Activated T-cell treated with anti-CD3 and anti-CD28 coated beads for 48 hours (primary cell): ENCODE data around the gene LAG3.

Source experiments
- DNase-seq: peaks from one replicate; pipeline ENCODE4 v3.0.0-alpha.2; 2020; ENCODE audit warnings: low read depth

Gene LAG3

DNA sequence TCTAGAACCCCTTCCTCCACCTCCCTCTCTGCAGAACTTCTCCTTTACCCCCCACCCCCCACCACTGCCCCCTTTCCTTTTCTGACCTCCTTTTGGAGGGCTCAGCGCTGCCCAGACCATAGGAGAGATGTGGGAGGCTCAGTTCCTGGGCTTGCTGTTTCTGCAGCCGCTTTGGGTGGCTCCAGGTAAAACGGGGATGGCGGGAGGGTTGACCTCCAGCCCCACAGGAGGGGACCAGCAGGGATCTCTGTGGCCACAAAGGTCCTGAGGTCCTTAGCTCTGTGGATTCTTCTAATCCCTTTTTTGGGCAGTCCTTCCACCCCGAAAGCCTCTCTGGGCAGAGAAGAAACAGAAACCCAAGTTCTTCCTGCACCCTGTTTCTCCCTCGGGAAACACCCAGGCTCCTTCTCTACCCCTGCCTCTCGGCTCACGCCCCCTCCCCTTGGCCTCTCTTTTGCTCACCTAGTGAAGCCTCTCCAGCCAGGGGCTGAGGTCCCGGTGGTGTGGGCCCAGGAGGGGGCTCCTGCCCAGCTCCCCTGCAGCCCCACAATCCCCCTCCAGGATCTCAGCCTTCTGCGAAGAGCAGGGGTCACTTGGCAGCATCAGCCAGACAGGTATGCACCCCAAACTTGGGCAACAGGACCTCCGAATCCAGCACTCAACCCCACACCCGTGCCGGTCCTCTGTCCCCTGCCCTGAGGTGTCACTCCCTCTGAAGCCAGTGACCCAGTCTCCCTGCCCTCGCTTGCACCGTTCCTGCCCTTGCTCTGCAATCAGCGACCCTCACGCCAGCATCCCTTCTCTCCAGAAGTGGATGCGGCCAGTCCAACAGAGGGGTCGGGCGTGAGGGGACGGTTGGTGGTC lies 638 bp downstream of the LAG3 start:
- no peak for DNase-seq

DNA sequence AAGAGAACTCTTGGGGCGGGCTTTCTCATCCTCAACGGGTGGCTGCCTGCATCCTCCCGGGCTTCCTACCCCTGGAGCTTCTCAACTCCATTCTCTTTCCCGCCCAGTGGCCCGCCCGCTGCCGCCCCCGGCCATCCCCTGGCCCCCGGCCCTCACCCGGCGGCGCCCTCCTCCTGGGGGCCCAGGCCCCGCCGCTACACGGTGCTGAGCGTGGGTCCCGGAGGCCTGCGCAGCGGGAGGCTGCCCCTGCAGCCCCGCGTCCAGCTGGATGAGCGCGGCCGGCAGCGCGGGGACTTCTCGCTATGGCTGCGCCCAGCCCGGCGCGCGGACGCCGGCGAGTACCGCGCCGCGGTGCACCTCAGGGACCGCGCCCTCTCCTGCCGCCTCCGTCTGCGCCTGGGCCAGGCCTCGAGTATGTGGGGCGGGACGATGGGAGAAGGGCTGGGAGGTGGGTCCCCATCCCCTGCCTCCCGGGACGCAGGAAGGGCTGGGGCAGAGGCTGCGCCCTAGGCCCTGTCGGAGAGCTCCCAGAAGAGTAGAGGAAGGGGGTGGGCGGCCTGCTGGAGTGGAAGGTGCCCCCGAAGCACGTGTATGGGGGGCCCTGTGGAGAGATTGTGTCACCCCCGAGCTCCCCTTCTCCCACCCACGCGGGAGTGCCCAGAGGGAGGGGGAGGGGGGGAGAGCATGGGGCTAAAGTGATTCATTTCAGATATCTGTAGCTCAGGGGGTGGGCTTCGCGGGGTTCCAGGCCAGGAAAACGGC lies 1.5 kb downstream of the LAG3 start:
- DNase-seq: peak; percentile 65

DNA sequence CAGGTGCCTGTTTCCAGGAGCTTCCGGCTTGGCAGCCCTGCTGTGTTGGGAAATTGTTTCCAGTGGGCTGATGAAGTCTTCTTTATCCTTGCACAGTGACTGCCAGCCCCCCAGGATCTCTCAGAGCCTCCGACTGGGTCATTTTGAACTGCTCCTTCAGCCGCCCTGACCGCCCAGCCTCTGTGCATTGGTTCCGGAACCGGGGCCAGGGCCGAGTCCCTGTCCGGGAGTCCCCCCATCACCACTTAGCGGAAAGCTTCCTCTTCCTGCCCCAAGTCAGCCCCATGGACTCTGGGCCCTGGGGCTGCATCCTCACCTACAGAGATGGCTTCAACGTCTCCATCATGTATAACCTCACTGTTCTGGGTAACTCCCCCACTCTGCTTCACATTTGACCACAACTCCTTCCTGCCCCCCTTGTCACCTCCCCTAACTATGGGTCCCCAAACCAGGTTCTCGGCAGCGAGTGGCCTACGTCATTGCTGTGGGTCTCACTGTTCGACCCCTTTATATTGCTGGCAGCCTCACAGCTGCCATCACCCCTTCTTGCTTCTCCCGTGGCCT lies 2.3 kb downstream of the LAG3 start:
- DNase-seq: no peak

DNA sequence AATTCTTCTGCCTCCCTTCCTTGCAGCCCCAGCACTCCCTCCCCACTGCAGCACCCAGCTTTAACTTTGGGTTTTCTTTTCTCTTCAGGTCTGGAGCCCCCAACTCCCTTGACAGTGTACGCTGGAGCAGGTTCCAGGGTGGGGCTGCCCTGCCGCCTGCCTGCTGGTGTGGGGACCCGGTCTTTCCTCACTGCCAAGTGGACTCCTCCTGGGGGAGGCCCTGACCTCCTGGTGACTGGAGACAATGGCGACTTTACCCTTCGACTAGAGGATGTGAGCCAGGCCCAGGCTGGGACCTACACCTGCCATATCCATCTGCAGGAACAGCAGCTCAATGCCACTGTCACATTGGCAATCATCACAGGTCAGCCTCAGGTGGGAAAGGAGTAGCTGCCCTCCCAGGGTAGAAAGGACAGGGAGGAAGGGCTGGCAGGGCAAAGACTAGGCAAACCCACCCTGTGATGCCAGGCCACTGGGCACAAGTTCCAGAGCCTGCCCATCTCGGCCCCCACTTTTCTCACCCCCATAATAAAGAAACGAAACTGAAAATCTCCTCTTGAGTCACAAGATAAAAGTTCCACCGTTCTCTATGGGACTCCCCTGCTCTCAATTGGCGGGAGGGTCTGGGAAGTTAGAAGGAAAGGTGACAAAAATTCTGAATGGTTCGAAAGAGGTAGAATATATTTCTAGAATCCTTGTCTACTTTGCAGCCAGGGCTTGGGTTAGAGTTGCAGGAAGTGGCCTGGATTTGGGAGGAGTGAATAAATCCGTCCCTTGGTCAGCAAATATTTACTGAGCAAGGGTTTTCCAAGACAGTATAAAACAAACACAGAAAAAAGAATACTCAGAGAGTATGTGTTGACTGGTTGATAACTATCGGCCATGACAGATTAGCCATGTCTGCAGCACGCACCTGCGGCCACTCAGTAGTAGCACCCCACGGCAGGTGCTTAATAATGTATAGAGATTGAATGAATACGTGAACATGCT lies 3.2 kb downstream of the LAG3 start:
- no peak for DNase-seq

DNA sequence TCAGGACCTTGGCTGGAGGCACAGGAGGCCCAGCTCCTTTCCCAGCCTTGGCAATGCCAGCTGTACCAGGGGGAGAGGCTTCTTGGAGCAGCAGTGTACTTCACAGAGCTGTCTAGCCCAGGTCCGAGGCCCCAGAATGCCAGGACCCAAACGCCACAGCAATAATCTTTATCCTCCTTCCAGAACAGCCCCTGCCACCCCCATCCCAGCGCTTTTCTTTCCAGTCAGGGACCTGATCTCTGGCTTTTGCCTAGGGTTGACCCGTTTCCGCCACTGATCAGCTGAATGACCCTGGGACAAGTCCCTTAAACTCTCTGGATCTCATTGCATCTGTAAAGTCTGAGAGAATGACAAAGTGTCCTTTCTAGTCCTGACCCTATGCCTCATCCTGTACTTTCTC lies 5.1 kb downstream of the LAG3 start:
- DNase-seq: no peak

DNA sequence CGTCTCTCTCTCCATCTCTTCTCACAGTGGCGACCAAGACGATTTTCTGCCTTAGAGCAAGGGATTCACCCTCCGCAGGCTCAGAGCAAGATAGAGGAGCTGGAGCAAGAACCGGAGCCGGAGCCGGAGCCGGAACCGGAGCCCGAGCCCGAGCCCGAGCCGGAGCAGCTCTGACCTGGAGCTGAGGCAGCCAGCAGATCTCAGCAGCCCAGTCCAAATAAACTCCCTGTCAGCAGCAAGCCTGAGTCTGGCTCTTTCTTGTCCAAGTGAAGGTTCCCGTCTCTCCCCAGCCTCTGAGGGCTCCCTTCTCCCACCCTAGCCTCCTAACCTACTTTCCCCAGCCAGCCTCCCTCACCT lies 5.9 kb downstream of the LAG3 start:
- no peak for DNase-seq

DNA sequence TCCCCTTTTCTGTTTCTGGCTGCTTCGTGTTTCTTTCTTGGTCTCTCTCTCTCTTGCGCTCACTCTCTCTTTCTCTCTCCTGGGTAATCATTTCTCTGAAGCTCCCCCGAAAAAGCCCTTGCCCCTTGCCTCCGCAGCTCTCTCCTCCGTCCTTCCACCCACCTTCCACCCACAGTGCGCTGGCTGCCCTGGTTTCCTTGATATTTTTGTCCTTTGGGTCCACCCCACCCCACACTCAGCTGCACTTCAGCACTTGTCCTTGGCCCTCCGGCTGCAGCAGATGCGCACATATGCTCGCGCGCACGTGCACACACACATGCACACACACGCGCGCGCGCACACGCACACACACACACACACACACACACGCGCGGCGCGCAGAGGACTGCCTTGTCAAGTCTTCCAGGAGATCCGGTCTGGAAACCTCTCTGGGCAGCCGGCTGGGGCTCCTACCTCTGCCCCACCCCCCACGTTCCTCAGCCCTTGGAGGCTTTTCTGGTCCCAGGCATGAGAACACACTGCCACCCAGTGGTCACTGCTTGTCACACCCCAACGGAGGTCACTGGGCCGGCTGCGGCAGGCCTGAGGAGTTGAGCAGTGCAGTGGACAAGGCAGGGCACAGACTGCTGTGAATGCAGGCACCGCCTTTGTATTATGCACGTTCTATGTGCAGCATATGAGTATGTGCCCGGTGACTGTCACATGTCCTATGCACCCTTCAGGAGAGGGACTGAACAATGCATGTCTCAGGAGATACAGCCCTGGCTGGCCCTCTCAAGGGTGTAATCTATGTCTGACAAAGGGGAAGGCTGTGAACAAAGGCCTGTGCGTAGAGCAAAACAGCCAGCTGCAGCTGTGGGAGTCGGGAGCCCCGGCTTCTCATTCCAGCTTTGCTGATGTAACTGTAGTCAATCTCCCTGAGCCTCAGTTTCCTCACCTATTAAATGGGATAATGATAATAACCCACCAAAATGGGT lies 6.5 kb downstream of the LAG3 start:
- peak; percentile 83 for DNase-seq

DNA sequence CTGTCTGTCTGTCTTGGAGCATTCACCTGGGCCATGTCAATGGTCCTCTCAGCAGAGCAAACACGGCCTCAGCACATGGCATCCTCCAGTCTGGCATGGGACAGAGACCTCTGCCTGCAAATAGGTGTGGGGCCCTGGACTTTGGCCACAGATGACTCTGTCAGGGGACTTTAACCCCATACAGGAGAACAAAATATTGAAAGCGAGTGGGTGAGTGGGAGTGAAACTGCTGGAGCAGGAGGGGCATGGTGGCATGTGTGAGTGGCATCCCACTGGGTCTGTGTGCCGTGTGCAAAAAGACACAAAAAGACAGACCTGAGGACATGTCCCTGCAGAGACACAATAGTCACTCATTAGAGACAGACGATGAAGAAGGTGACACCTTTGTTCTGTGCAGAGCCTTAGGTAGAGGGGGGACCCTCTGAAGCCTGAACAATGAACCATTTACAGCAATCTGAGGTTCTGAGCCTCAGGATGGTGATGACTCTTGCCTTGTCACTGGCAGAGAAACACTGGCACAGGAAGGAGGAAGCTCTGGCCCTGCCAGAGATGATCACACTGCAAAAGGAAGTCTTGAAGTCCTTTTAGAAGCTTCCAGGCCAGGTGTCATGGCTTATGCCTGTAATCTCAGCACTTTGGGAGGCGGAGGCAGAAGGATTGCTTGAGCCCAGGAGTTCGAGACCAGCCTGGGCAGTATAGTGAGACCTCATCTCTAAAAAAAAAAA lies 7.5 kb downstream of the LAG3 start:
- no peak for DNase-seq

DNA sequence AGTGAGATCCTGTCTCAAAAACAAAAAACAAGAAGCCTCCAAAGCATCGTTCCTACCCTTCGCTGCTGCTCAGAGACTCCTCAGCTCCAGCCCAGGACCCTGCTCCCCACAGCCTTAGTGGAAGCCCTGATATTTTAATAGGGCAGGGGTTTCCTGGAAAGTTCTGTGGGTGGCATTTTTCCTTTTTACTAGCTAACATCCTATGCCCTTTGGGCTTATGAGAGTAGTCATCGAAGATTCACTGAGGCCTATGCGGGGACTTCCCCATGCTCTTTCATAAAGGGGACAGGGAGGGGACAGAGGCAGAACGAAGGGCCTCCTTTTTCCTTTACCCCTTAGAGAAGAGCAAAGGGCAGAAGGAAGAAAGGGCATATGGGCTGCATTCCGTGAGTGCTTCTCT lies 8.3 kb downstream of the LAG3 start:
- DNase-seq: no peak

DNA sequence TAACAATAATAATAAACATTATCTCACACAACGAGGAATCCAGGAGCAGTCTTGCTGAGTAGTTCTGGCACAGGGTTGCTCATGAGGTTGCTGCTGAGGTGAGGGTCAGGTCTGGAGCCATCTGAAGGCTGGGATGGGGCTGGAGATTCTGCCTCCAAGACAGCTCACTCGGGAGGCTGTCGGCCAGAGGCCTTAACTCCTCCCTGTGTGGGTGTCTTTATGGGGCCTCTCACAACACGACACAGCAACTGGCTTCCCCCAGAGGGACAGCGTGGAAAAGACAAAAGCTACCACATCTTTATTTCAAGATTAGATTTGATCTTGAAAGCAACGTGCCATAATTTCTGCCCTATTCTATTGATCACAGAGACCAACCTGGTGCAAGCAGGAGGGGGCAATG lies 9.8 kb downstream of the LAG3 start:
- no peak for DNase-seq

DNA sequence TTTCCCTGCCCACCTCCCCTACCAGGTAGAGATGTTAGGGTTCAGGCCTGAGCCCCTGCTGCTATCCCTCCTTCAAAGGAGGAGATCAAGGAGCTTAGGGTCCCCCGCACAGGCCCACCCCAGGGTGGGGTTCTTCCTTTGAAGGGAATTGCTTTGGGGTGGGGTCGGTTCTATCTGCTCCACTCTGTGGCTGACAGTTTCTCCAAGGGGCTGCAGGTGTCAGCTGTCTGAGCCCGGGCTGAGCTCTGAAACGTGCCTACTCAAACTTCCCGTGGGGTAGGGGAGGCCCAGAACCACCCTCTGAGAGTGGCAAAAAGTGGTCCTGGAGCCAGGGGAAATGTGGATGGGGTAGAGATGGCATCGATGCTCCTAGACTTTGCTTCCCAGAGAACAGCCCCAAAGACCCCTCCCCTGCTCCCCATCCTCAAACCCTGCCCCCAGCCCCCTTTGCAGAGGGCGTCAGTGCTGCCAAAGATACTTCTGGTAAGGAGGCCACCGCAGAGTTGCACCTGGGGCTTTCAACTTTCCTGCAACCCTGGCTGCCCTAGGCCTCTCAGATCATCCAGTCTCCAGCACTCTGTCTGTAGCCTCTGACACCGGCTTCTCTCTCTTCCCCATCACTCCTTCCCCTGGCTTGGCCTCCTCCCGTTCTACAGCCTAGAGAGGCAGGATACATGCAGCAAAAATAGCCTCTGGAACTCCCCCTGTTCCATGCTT lies 10.7 kb downstream of the LAG3 start:
- DNase-seq: no peak

DNA sequence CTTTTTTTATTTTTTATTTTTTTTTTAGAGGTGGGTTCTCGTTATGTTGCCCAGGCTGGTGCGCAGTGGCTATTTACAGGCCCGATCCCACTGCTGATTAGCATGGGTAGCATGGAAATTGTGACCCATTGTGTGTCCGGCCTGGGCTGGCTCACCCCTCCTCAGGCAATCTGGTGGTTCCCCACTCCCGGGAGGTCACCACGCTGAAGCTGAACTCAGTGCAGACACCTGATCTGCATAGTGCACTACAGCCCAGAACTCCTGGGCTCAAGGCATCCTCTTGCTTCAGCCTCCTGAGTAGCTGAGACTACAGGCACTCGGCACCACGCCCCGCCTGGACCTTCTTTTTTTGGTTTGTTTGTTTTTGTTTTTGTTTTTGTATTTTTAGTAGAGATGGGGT lies 11.5 kb downstream of the LAG3 start:
- no peak for DNase-seq

DNA sequence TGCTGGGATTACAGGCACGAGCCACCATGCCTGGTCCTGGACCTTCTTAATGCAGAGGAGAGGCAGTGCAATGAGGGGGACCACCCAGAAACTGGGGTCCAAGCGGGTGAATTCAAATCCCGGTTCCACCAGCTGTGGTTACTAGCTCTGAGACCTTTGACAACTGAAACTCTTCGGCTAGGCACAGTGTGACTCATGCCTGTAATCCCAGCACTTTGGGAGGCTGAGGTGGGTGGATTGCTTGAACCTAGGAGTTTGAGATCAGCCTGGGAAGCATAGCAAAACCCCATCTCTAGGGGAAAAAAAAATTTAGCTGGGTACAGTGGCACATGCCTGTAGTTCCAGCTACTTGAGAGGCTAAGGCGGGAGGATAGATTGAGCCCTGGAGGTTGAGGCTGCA lies 12.0 kb downstream of the LAG3 start:
- no peak for DNase-seq

DNA sequence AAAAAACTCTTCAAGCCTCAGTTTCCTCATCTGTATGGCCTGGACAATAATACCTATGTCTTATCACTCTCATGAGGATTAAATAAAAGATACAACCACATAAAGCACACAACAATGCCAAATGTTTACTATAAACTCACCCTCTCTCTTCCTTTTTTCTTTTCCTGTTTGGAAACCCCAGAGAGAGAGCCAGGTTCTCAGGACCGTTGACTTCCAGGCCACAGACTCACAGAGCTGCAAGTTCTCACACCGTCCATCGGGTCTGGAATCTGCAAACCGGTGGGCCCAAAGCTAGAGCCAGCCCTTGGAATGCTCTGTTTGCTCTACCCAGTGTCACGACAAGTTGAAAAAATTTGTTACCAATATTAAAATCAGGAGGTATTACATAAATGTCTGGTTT lies 12.4 kb downstream of the LAG3 start:
- DNase-seq: no peak

DNA sequence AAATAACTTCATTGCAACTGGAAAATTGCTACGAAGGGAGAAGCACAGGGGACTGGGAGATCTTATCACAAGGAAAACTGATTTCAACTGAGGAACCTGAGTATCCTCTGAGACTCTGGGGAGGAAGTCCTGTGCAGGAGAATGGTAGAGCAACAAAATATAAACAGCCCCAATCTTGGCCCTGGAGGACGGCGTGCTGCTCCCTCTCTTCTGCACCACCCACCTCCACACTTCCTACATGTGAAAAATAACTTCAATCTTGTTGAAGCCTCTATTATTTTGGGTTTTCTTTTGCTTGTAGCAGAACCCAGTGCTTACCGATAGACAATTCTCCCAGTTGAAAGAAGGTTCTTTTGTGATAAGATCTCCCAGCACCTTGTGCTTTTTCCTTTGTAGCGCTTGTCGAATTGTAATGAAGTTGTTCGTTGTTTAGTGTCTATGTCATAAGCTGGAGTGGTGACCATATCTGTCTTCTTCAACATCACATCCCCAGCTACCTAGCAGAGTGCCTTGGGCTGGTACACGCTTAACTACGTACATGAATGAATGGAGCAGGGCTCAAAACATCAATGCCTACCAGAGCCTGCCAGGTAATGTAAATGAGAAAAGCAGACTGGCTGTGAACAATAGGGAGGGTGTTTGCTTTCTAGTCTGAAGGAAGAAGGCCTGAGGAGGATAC lies 14.2 kb downstream of the LAG3 start:
- no peak for DNase-seq

DNA sequence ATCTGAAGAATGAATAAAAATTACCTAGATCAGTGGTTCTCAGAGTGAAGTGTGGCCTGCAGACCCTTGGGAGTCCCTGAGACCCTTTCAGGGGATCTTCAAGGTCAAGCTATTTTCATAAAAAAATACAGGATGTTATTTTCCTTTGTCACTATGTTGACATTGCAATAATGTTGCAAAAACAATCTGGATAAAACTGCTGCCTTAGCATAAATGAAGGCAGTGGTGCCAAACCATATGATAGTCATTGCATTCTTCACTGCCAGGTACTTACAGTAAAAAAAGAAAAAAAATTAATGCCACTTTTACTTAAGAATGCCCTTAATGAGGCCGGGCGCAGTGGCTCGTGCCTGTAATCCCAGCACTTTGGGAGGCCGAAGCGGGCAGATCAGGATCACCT lies 15.0 kb downstream of the LAG3 start:
- no peak for DNase-seq

DNA sequence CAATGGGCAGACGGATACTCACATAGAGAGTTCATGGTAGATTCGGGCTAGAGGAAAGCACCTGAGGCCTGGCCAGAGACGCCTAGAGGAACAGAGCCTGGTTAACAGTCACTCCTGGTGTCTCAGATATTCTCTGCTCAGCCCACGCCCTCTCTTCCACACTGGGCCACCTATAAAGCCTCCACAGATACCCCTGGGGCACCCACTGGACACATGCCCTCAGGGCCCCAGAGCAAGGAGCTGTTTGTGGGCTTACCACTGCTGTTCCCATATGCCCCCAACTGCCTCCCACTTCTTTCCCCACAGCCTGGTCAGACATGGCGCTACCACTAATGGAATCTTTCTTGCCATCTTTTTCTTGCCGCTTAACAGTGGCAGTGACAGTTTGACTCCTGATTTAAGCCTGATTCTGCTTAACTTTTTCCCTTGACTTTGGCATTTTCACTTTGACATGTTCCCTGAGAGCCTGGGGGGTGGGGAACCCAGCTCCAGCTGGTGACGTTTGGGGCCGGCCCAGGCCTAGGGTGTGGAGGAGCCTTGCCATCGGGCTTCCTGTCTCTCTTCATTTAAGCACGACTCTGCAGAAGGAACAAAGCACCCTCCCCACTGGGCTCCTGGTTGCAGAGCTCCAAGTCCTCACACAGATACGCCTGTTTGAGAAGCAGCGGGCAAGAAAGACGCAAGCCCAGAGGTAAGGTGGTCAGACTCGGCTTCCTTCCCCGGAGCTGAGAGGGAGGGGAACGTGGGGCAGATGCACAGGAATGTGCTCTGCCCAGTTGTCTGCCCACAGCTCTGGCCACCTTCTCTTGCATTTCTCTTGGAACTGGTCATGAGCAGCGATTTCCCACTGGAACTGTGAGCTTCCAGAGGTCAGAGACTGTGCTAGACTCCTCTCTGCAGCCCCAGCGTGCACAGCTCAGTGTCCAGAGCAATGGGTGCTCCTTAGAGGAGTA lies 16.9 kb downstream of the LAG3 start, which contains the start of gene CD4:
Gene CD4 (plus strand): TSS at position 557 of the 953 bp plus-strand sequence. CDS start 10,611 bp downstream, outside the sequence.
- DNase-seq: peak; percentile 75
